H1 (cell line): Measurements from ENCODE around the gene PLD6. TPM values are rescaled to one million over a fixed set of nuclear protein-coding genes. Genes with fewer than 3 reads are reported as not detected.

ENCODE experiments used
- CTCF ChIA-PET: fragments of 300-600 bp; sonication (Branson Sonifier 250); formaldehyde crosslinking; loops from one replicate; lab custom pipeline; 2021; ENCODE audit not compliant: partially characterized antibody; lab: Charles Lee
- POLR2A ChIA-PET: fragments of 300-600 bp; sonication (Branson Sonifier 250); formaldehyde crosslinking; loops from one replicate; lab custom pipeline; 2021; ENCODE audit warnings: inconsistent platforms; ENCODE audit not compliant: partially characterized antibody; lab: Charles Lee
- DNase-seq, 2 experiments: peaks; one replicate each; pipeline versions ENCODE4 v3.0.0 to v3.0.0-alpha.2; 2010 to 2022; ENCODE audit warnings: low spot score in 2 of 2, low read depth in 1 of 2, mixed read lengths in 1 of 2
- FAIRE-seq: peaks from 2 replicates; lab custom pipeline; 2011; peaks lifted over from hg19 to GRCh38; lab: Jason Lieb, UNC
- H2AFZ ChIP-seq: 2 replicates; pipeline ENCODE4 v1.8.1; 2012; ENCODE audit warnings: low read length, inconsistent platforms
- H2AK5ac ChIP-seq: 2 replicates; pipeline ENCODE4 v1.6.1; 2013; ENCODE audit warnings: low read depth, low read length
- H2BK120ac ChIP-seq: replicated peaks from 2 replicates; pipeline ENCODE3; 2013; ENCODE audit warnings: low read depth, low read length, inconsistent platforms
- H2BK12ac ChIP-seq: 2 replicates; pipeline ENCODE4 v1.6.1; 2013; ENCODE audit warnings: low read depth, low read length
- H2BK15ac ChIP-seq: 2 replicates; pipeline ENCODE4 v1.6.1; 2013; ENCODE audit warnings: low read length
- H2BK20ac ChIP-seq: 2 replicates; pipeline ENCODE4 v1.6.1; 2013; ENCODE audit warnings: low read length
- H2BK5ac ChIP-seq: 2 replicates; pipeline ENCODE4 v1.6.1; 2013; ENCODE audit warnings: low read depth, low read length
- H3K14ac ChIP-seq: 2 replicates; pipeline ENCODE4 v1.6.1; 2013; ENCODE audit warnings: inconsistent platforms; ENCODE audit not compliant: insufficient read length
- H3K18ac ChIP-seq: 2 replicates; pipeline ENCODE4 v1.6.1; 2013; ENCODE audit warnings: low read length; ENCODE audit errors: extremely low read depth
- H3K23ac ChIP-seq: 2 replicates; pipeline ENCODE4 v1.6.1; 2013; ENCODE audit warnings: inconsistent platforms; ENCODE audit not compliant: insufficient read length
- H3K23me2 ChIP-seq: 2 replicates; pipeline ENCODE4 v1.6.1; 2013; ENCODE audit warnings: low read depth, low read length
- H3K27ac ChIP-seq: 2 replicates; pipeline ENCODE4 v1.6.1; 2011; ENCODE audit warnings: low read depth, low read length, inconsistent platforms
- H3K27me3 ChIP-seq, 4 experiments: replicated peaks in 1 of 4; 1 replicate in 1 of 4; 2 replicates in 3 of 4; pipeline versions ENCODE4 v1.6.1 to v1.8.1; 2011 to 2013; ENCODE audit warnings: low read length in 3 of 4, mild to moderate bottlenecking in 3 of 4, inconsistent platforms in 2 of 4, mixed read lengths in 2 of 4, moderate library complexity in 1 of 4; ENCODE audit not compliant: control insufficient read depth in 3 of 4, insufficient read depth in 3 of 4; ENCODE audit errors: extremely low read depth in 1 of 4
- H3K36me3 ChIP-seq, 4 experiments: 2 replicates each; pipeline versions ENCODE4 v1.6.1 to v1.8.1; 2011 to 2013; ENCODE audit warnings: mild to moderate bottlenecking in 4 of 4, low read length in 3 of 4, moderate library complexity in 2 of 4, control low read depth in 1 of 4, inconsistent platforms in 1 of 4; ENCODE audit not compliant: insufficient read depth in 4 of 4, control insufficient read depth in 2 of 4
- H3K4ac ChIP-seq: replicated peaks from 2 replicates; pipeline ENCODE3; 2013; ENCODE audit warnings: low read length, low read depth, mixed read lengths, inconsistent platforms; ENCODE audit not compliant: insufficient read length
- H3K4me1 ChIP-seq, 4 experiments: replicated peaks in 1 of 4; 1 replicate in 1 of 4; 2 replicates in 3 of 4; pipeline versions ENCODE4 v1.6.1 to v1.8.1; 2011 to 2013; ENCODE audit warnings: low read length in 3 of 4, inconsistent platforms in 2 of 4, mixed read lengths in 1 of 4; ENCODE audit not compliant: insufficient read depth in 4 of 4, control insufficient read depth in 3 of 4
- H3K4me2 ChIP-seq, 2 experiments: 2 replicates each; pipeline versions ENCODE4 v1.6.1 to v1.8.1; 2011 to 2013; ENCODE audit warnings: low read depth in 2 of 2, low read length in 2 of 2, control low read depth in 1 of 2, inconsistent platforms in 1 of 2, mild to moderate bottlenecking in 1 of 2; ENCODE audit not compliant: insufficient read depth in 1 of 2
- H3K4me3 ChIP-seq, 4 experiments: fragments of 200-600, 300-600 bp in 1 of 4; sonication (generic), shearing (Covaris generic), sonication (Bioruptor Twin) in 1 of 4; 2 replicates each; pipeline versions ENCODE4 v1.5.1 to v1.8.1; 2011 to 2016; ENCODE audit warnings: low read length in 4 of 4, low read depth in 3 of 4, control low read depth in 2 of 4, inconsistent platforms in 2 of 4, mild to moderate bottlenecking in 2 of 4, mixed read lengths in 1 of 4, moderate library complexity in 1 of 4; ENCODE audit not compliant: insufficient read depth in 2 of 4; ENCODE audit errors: extremely low read depth in 1 of 4
- H3K56ac ChIP-seq: replicated peaks from 2 replicates; pipeline ENCODE3; 2013; ENCODE audit warnings: low read depth, mild to moderate bottlenecking, mixed read lengths, low read length, inconsistent platforms; ENCODE audit not compliant: insufficient read length
- H3K79me1 ChIP-seq: 2 replicates; pipeline ENCODE4 v1.6.1; 2013; ENCODE audit warnings: low read depth, low read length, control low read depth
- H3K79me2 ChIP-seq, 2 experiments: 2 replicates each; pipeline versions ENCODE4 v1.6.1 to v1.8.1; 2012 to 2013; ENCODE audit warnings: low read length in 2 of 2, mild to moderate bottlenecking in 2 of 2, inconsistent platforms in 1 of 2; ENCODE audit not compliant: insufficient read depth in 2 of 2, control insufficient read depth in 1 of 2
- H3K9ac ChIP-seq, 4 experiments: replicated peaks in 1 of 4; 1 replicate in 1 of 4; 2 replicates in 3 of 4; pipeline versions ENCODE4 v1.6.1 to v1.8.1; 2011 to 2013; ENCODE audit warnings: low read depth in 3 of 4, low read length in 3 of 4, control low read depth in 2 of 4, mild to moderate bottlenecking in 2 of 4, moderate library complexity in 2 of 4, inconsistent platforms in 1 of 4; ENCODE audit errors: extremely low read depth in 1 of 4
- H3K9me3 ChIP-seq, 2 experiments: 2 replicates each; pipeline versions ENCODE4 v1.6.1 to v1.8.1; 2012 to 2013; ENCODE audit warnings: mild to moderate bottlenecking in 2 of 2, moderate library complexity in 2 of 2, control low read depth in 1 of 2, inconsistent platforms in 1 of 2, low read depth in 1 of 2, low read length in 1 of 2, mixed read lengths in 1 of 2; ENCODE audit not compliant: insufficient read depth in 2 of 2
- H4K20me1 ChIP-seq, 2 experiments: replicated peaks in 1 of 2; 2 replicates each; pipeline versions ENCODE3 to v1.8.1; 2011 to 2013; ENCODE audit warnings: inconsistent platforms in 2 of 2, low read length in 2 of 2, mild to moderate bottlenecking in 1 of 2; ENCODE audit not compliant: insufficient read depth in 2 of 2, control insufficient read depth in 1 of 2
- H4K5ac ChIP-seq: 2 replicates; pipeline ENCODE4 v1.6.1; 2013; ENCODE audit warnings: low read length, low read depth, mixed read lengths, inconsistent platforms; ENCODE audit not compliant: insufficient read length
- H4K8ac ChIP-seq: 2 replicates; pipeline ENCODE4 v1.8.0; 2013; ENCODE audit warnings: mild to moderate bottlenecking, moderate library complexity, low read length, inconsistent platforms; ENCODE audit not compliant: insufficient read depth; ENCODE audit errors: extremely low read depth
- H4K91ac ChIP-seq: replicated peaks from 2 replicates; pipeline ENCODE3; 2013; ENCODE audit warnings: low read length, mixed read lengths, inconsistent platforms; ENCODE audit not compliant: insufficient read length
- POLR2A ChIP-seq, 2 experiments: IDR thresholded peaks; 1 replicate in 1 of 2; 2 replicates in 1 of 2; pipeline ENCODE4 v1.6.1; 2011; ENCODE audit warnings: low read depth in 2 of 2, low read length in 2 of 2, mild to moderate bottlenecking in 2 of 2; ENCODE audit errors: control extremely low read depth in 1 of 2
- RXRA ChIP-seq: IDR thresholded peaks from 2 replicates; pipeline ENCODE4 v1.6.1; 2011; ENCODE audit warnings: low read depth, mild to moderate bottlenecking, low read length, moderate library complexity; ENCODE audit not compliant: insufficient read depth
- TCF12 ChIP-seq: IDR thresholded peaks from 2 replicates; pipeline ENCODE4 v1.6.1; 2011; ENCODE audit warnings: low read depth, mild to moderate bottlenecking, low read length
- WGBS, 2 experiments: shearing (Covaris generic) in 1 of 2; methylation state at CpG; one replicate each; pipeline versions ENCODE4 v1.1.6 to v1.1.7; 2013 to 2015; ENCODE audit warnings: low lambda C conversion rate in 2 of 2, mixed read lengths in 2 of 2, inconsistent platforms in 1 of 2, low coverage in 1 of 2, missing lambda C conversion rate in 1 of 2; ENCODE audit not compliant: insufficient replicate concordance in 2 of 2, insufficient coverage in 1 of 2, insufficient read length in 1 of 2; ENCODE audit errors: extremely low coverage in 1 of 2, missing lambda C conversion rate in 1 of 2; 5-methylcytosine and 5-hydroxymethylcytosine counted together
- polyA plus RNA-seq, 7 experiments: library from polyadenylated mRNA; depleted of rRNA in 3 of 7; stranded (reverse) in 5 of 7; unstranded in 2 of 7; fragments of >200 nt in 5 of 7; fragments of 200-250 nt in 2 of 7; gene quantifications; 1 replicate in 5 of 7; 2 replicates in 1 of 7; 4 replicates in 1 of 7; pipeline versions ENCODE4 v1.2.1 to v1.2.3, GENCODE V29; 2011 to 2013; ENCODE audit warnings: missing spikeins in 2 of 7, mixed read lengths in 2 of 7
- total RNA-seq: library from RNA; stranded (reverse); fragmentation: NEBNext Ultra II Directional; extraction: Animal tissue kit (Norgen Biotek cat#: 25700); gene quantifications from 2 replicates; pipeline ENCODE4 v1.2.1, GENCODE V29; 2021

Gene PLD6
- total and polyA plus RNA-seq, 2 of the 8 experiments (the other 6 are each of a cell fraction or from before 2014, with no cell fraction given) = 0.20 to 0.22 TPM

DNA sequence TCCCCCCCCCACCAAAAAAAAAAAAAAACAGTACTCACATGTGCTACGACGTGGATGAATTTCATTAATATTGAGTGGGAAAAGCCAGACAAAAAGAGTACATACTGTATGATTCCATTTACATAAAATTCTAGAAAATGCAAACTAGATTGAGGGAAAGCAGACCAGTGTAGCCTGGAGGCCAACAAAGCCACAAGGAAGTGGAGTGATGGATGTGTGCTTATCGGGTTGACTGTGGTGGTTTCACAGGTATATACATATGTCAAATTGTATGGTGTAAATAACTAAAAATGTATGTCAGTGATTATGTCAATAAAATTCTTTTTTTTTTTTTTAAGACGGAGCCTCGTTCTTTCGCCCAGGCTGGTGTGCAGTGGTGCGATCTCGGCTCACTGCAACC is 1.9 kb upstream of the PLD6 start:
- Histone ChIP-seq H3K79me2 (no peaks in the 10 kb centered on the region), H3K4me3 (no peak overlapping the region), H3K14ac (no peak overlapping the region), H3K56ac (no peak overlapping the region), H3K23me2 (no peaks in the 10 kb centered on the region), H3K36me3 (peaks cover 0 to 4% (median 2%) of the 10 kb centered on the region in 4 experiments; a peak in 4 of 8 replicates), H3K23ac (no peak overlapping the region), H2AK5ac (no peak overlapping the region), H3K4me2 (no peak overlapping the region), H3K18ac (no peak overlapping the region), H3K27me3 (no peaks in the 10 kb centered on the region), H4K5ac (no peak overlapping the region), H3K4ac (no peak overlapping the region), H2AFZ (no peak overlapping the region), H4K8ac (no peak overlapping the region), H2BK5ac (no peak overlapping the region), H3K9ac (no peak overlapping the region), H3K27ac (no peak overlapping the region), H2BK20ac (no peak overlapping the region), H3K9me3 (peaks cover 0 to 3% of the 10 kb centered on the region in 2 experiments; a peak in 1 of 4 replicates), H2BK15ac (no peak overlapping the region), H3K4me1 (no peaks in the 10 kb centered on the region; a peak in 1 of 7 replicates), H2BK120ac (no peak overlapping the region), H4K20me1 (peaks cover 0 to 2% of the 10 kb centered on the region in 2 experiments), H3K79me1 (no peaks in the 10 kb centered on the region), H4K91ac (no peak overlapping the region), H2BK12ac (no peak overlapping the region)
- WGBS, 2 experiments = 94% methylated on average over 8 of the region's 8 CpGs; no CpG with 5 or more reads in 1 of the 2 experiments
- ChIA-PET POLR2A (interaction anchor here (0.7 to 1.1 kb wide), 3 partner anchors 11 to 87 kb away, joined by 3 to 5 read pairs (median 4); no protein-coding TSS in a partner anchor), CTCF (interaction anchor here (1.1 to 1.3 kb wide), 2 partner anchors 18 to 64 kb away, joined by 4 read pairs; no protein-coding TSS in a partner anchor)
- no peak for FAIRE-seq
- TF ChIP-seq POLR2A (IDR thresholded peaks at IDR 0.05; ENCODE audit: control extremely low read depth in 1 of 2, low read depth in 2 of 2, low read length in 2 of 2) (no peak), RXRA (no peak), TCF12 (no peak)
- DNase-seq = no peak
